Testis (tissue), 2 donors: ENCODE data around the gene KLHL13.

Source experiments
- POLR2A ChIP-seq: fragments of 450-650 bp; IDR thresholded peaks from one replicate; pipeline ENCODE4 v1.6.1; 2017; ENCODE audit warnings: antibody characterized with exemption, mild to moderate bottlenecking, moderate library complexity
- TF ChIP-seq, protein P1 (sequence below), 3 experiments: fragments of 450-650 bp in 2 of 3; fragments of 200-600 bp in 1 of 3; sonication (generic) in 1 of 3; IDR thresholded peaks; one replicate each; pipeline ENCODE4 v1.5.1; 2016 to 2019; ENCODE audit warnings: antibody characterized with exemption in 3 of 3, mild to moderate bottlenecking in 2 of 3, moderate library complexity in 1 of 3

DNA sequence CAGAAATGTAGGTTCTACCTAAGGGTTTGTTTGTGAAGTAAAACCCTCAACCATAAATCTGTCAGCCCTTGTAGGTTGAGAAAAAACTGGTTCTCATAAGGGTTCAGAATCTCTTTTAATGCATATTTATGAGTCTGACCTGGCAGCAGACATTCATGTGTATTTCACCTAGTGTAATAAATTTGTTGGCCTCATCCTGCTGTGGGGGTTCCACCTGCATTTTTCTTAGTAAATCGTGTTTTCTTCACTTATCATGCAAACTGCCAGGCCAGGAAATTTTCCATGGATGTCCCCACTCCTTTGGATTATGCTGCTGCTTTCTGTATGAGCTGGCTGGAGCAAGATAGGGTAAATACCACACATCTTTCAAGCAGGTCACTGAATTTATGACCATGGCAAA is 42.4 kb downstream of the KLHL13 start:
- TF ChIP-seq, protein P1, sequence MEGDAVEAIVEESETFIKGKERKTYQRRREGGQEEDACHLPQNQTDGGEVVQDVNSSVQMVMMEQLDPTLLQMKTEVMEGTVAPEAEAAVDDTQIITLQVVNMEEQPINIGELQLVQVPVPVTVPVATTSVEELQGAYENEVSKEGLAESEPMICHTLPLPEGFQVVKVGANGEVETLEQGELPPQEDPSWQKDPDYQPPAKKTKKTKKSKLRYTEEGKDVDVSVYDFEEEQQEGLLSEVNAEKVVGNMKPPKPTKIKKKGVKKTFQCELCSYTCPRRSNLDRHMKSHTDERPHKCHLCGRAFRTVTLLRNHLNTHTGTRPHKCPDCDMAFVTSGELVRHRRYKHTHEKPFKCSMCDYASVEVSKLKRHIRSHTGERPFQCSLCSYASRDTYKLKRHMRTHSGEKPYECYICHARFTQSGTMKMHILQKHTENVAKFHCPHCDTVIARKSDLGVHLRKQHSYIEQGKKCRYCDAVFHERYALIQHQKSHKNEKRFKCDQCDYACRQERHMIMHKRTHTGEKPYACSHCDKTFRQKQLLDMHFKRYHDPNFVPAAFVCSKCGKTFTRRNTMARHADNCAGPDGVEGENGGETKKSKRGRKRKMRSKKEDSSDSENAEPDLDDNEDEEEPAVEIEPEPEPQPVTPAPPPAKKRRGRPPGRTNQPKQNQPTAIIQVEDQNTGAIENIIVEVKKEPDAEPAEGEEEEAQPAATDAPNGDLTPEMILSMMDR (IDR thresholded peaks at IDR 0.05): no peak
- TF ChIP-seq POLR2A: no peak
